Iris pigment epithelial cell (primary cell): Measurements from ENCODE around the gene CHRM2.
"Not testable (repeated sequence)": the region's sequence is repeated elsewhere in the genome, so short reads cannot be mapped to it uniquely, and the experiment has no call there.

Experiments
- DNase-seq: peaks from one replicate; pipeline ENCODE4 v3.0.0-alpha.2; 2011; ENCODE audit warnings: low read depth

The CHRM2 gene

DNA sequence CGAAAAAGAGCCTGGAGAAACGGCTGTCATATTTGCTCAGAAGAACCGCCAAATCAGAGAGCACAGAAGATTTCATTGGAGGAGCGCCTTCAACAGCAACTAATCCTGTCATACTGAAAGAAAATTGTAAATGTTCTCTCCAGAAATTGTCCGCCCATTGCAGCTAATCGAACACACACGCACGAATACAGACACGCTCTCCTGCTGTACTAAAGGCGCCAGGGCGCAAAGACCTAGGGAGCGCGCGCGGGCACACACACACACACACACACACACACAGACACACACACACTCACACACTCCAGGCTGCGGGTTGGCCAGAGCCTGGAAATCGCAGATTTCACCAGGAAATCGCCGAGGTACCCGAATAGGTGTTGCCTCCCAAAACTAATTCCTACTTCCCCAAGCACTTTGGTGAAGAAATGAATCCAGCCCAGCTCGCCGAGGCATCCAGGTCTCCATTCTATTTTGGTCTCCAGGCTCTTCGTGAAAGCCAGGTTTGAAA is at the start of gene CHRM2:
CHRM2 (plus strand) TSS at position 157 of the 505 bp plus-strand sequence. CDS start 146,214 bp downstream, outside the sequence.
- peak; percentile 54 for DNase-seq

DNA sequence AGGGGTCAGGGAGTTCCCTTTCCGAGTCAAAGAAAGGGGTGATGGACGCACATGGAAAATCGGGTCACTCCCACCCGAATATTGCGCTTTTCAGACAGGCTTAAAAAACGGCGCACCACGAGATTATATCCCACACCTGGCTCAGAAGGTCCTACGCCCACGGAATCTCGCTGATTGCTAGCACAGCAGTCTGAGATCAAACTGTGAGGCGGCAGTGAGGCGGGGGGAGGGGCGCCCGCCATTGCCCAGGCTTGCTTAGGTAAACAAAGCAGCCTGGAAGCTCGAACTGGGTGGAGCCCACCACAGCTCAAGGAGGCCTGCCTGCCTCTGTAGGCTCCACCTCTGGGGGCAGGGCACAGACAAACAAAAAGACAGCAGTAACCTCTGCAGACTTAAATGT is 37.1 kb upstream of the CHRM2 start:
- DNase-seq = not testable (repeated sequence)

DNA sequence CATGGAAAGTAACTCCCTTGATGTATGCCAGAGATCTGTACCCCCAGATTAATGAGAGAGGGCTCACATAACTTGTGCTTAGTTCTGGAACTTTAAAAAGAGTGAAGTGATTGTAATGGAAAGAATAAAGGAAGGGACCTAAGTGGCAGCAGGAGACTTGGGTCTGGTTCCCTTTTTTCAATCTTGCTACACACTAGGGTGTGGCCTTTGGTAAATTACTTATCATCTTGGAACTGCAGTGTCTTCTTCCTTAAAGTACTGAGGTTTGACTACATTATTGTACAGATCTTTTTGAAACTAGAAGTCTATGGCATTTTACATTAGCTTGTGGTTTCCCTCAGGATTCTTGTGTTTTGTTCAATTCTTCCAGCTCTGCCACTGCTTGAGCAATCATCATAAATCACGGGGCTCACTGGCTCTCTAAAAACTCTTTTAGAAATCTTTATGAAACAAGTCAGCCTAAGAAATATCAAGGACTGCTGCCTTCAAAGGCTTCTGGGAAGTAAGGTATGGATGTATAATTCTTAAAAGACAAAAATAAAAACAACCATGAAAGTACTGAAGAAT is 22.5 kb upstream of the CHRM2 start:
- no peak for DNase-seq

- DNase-seq = no peak
Observed at GRCh38 chr7:136847858-136848257, 20.6 kb upstream of the CHRM2 start.

DNA sequence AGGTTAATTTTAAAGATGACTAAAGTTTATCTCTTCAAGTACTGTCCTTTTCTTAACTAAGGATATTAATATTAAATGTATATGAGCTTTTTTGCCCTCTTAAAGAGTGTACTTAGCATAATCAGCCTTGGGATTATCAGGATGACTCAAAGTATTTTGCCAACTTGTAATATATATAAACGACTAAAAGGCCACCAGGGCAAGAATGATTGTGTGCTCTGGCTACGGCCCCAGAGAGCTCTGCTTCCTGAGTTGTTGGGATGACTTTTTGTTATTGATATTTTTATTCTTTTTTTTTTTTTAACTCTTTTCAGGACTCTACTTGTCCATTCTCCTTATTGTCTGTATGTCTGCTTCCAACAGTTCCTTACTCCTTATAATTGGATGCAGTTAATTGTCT is 14.8 kb upstream of the CHRM2 start:
- no peak for DNase-seq

GRCh38 chr7:136857573-136857972 is 10.9 kb upstream of the CHRM2 start:
- no peak for DNase-seq

GRCh38 chr7:136859803-136860202 is 8.6 kb upstream of the CHRM2 start:
- peak; percentile 23 for DNase-seq

DNA sequence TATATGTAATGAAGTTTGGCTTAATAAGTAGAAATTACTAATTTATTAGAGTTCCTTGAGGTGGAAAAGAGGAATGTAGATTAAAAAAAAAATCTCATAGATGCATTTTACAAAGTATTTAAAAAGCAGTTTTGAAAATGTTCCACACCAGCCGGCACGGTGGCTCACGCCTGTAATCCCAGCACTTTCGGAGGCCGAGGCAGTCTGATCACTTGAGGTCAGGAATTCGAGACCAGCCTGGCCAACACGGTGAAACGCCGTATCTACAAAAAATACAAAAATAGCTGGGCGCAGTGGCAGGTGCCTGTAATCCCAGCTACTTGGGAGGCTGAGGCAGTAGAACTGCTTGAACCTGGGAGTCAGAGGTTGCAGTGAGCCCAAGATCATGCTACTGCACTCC is 3.2 kb upstream of the CHRM2 start:
- no peak for DNase-seq

DNA sequence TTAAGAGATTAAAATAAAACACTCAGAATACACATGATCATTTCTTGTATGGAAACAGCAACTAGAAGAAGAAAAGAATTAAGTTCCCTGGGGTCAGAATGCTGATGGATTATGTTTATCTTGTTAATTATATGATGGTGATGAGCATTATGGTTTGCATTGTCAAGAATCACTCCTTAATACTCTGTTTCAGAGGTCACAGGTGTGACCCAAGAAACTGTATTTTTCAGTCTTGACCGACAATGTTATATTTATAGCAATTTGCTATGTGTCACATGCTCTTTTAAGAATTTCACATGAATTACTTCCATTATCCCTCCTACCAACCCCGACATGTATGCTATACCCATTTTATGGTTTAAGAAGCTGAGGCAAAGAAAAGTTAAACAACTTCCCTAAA is 2.7 kb upstream of the CHRM2 start:
- no peak for DNase-seq

DNA sequence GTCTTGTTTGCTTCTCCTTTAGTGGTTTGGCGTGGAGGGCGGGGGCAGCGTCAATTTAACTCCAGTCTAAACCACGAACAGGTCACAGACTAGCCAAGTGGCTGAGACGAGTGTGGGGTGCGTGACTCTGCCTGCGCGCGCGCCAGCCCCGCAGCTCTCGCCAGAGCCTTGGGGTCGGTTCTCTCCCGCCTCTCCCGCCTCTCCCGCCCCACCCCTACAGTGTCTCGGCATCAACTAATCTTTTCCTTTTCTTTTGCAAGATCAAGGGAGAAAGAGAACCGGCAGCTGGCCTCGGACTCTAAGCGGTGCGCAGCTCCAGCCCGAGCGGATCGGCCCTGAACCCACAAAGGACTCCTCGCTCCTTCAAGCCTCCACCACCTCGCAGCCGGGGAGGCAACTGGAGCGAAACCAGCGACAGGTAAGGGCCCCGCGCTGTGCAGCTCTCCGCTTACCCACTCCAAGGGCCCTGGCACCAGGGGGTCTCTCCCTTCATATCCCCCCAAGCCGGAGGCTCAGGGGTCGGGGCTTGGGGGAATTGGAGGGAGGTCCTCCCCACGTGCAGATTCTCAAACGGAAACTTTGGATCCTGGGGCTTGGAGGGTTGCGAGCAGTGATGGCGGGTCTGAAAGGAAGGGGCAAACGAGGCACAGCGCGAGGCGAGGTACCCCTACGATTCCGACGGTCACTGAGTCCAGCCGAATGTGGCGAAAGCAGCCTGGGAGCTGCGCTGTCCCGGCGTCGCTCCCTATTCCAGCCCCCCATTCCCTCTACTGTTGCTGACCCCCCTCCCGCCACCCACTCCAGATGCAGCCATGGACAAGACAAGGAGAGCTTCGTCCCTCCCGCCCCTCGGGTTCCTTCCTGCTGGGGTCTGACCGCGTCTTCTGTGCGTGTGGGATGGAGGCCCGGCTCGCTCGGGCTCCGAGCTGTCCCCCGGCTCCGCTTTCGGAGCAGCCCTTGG is 829 bp downstream of the CHRM2 start:
- DNase-seq = peak; percentile 33

- DNase-seq = peak; percentile 21
Observed at GRCh38 chr7:136869991-136870865, 1.8 kb downstream of the CHRM2 start.

DNA sequence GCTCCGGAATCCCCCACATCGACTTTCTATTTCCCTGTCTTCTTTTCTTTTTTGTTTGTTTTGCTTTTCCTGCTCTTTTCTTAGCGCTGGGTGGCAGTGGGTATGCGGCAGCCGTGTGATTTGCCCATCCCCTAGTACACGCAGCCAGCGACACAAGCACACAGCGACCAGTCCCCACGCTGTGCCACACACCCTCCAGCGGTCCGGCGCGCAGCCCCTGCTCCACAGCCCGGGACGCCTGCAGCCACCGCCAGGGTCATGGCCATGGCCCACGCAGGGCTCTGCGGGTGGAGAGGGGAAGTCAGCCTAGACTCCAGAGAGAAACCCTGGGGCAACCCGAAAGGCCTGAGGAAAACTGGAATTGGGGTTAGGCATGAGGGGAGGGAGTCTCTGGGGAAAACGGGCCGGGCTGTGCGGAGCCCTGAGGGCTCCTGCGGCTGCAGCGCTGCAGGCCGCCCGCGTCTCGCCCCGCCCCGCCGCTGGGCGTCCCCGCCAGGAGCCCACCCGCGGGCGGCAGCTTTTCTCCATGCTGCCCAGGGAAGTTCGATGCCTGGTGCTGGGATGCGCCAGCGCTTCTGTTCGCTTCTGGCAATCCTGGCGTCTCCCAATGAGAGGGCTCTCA is 2.5 kb downstream of the CHRM2 start:
- peak; percentile 7 for DNase-seq

DNA sequence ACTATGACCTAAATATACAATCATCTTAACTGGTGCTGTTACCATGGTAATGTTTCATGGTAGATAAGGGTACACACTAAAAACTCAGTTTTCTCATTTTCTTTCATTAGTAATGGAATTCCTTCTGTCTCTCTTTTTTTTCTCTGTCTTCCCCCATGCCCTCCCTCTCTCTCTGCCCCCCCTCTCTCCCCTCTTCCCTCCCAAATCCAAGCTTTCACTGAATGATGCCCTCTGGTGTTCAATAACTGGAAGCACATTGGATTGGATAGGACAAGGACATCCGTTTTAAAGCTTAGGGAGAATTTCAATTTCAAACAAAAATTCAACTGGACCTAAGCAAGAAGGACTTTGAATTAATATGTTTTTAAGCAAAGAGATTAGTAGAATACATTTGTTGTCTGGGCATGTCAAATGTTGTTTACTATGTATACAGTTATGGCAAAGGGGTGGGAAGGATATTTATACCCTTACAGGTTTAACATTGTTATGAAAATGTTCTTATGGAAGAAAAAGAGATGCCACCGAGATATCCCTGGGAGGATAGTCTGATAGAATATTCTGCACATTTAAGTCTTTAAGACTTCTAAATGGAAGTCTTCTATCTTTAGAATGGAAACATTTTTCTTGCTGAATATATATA is 6.1 kb downstream of the CHRM2 start:
- peak; percentile 33 for DNase-seq

DNA sequence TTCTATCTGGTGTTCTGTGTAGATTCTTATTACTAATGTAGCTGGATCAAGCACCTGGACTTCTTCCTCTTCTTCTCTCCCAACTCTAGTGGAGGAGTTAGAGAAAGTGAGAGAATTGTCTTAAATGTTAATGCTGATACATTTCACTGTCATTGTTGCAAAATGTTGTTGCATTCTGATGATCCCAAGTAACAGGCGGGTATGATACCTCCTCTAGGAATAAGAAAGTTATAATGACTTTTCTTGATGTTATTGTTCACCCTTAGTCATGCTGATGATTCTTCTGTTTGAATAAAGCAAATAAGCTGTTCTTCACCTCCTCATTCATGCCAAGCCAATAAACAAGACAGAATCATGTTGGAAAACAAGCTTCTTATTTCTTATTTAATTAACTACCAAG is 9.1 kb downstream of the CHRM2 start:
- DNase-seq = no peak

GRCh38 chr7:136877990-136878389 is 9.5 kb downstream of the CHRM2 start:
- peak; percentile 27 for DNase-seq

DNA sequence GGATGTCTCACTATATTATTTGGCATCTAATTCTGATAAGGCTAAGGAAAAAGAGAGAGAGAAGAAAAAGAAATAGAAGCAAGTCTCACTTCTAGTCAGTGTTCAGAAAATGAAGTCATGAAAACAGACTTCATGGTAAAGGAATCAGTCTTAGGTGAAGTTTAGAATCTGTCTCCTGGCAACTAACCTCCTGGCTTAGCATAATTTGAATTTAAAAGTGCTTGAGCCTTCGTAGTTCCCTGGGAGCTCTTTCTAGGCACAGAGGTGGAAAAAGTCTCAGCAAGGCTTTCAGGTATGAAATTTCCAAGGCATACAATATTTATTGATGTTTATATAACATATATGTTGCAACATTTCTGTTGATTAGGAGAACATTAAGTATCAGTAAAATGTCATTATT is 10.4 kb downstream of the CHRM2 start:
- DNase-seq = peak; percentile 6

- no peak for DNase-seq
Observed at GRCh38 chr7:136883046-136883445, 14.6 kb downstream of the CHRM2 start.

- no peak for DNase-seq
Observed at GRCh38 chr7:136884492-136884891, 16.0 kb downstream of the CHRM2 start.

- no peak for DNase-seq
Observed at GRCh38 chr7:136887317-136887716, 18.9 kb downstream of the CHRM2 start.

DNA sequence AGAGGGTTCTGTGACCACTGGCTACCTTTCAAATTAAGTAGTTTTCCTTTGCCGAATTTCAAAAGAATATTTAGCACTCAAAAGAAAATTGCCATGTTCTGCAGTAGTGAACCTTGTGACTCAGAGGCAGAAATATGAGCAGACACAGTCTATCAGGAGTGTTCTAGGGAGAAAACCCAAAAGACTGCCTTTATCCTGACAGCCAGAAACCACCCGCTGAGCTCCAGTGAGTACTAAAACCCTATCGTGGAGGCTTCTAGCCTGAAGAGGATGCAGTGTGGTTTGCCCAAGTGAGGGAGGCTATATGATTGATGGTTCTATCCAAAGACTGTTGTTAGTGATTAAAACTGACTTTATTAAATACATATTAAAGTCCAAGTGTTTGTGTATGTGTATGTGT is 21.9 kb downstream of the CHRM2 start:
- DNase-seq = peak; percentile 12

DNA sequence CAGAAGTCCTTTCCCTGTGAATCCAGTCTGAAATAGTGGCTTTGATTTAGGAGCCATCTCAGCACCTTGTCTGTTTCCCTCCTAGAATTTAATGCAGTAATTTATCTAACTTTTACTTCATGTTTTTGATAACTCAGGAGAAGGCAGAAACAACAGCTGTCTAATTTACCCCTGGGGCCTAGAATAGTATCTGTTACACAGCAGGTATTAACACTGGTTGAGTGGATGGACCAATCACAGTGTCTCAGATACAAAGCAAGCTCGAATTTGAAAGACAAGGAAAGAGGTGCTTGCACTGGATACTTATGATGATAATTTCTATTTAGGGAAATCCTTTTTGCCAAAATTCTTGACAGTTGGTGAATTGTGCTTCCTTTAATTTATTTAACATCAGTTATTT is 23.4 kb downstream of the CHRM2 start:
- no peak for DNase-seq
